H1 (cell line): Measurements from ENCODE around the gene TNIK.

Source experiments
- BCL11A ChIP-seq, 2 experiments: IDR thresholded peaks; one replicate each; pipeline ENCODE4 v1.6.1; 2011; ENCODE audit warnings: low read depth in 2 of 2, low read length in 2 of 2, mild to moderate bottlenecking in 2 of 2
- EZH2 ChIP-seq: fragments of 200-600 bp; sonication (generic); IDR thresholded peaks from 2 replicates; pipeline ENCODE4 v1.7.1; 2012; ENCODE audit warnings: low read depth, mild to moderate bottlenecking, moderate library complexity, low read length, inconsistent platforms; ENCODE audit not compliant: severe bottlenecking
- FOSL1 ChIP-seq: IDR thresholded peaks from 2 replicates; pipeline ENCODE4 v1.6.1; 2011; ENCODE audit warnings: mild to moderate bottlenecking, low read depth, low read length, moderate library complexity; ENCODE audit not compliant: insufficient read depth
- JUN ChIP-seq: IDR thresholded peaks from 2 replicates; pipeline ENCODE4 v1.6.1; 2011; ENCODE audit warnings: low read depth, mild to moderate bottlenecking, improper control_type of control experiment, low read length
- PHF8 ChIP-seq: fragments of 200-600 bp; sonication (generic); conservative IDR thresholded peaks from 2 replicates; pipeline ENCODE4 v1.7.1; 2012; ENCODE audit warnings: low read depth, mild to moderate bottlenecking, inconsistent platforms, low read length, moderate library complexity
- POLR2A ChIP-seq, 2 experiments: IDR thresholded peaks; 1 replicate in 1 of 2; 2 replicates in 1 of 2; pipeline ENCODE4 v1.6.1; 2011; ENCODE audit warnings: low read depth in 2 of 2, low read length in 2 of 2, mild to moderate bottlenecking in 2 of 2; ENCODE audit errors: control extremely low read depth in 1 of 2
- RAD21 ChIP-seq, 2 experiments: IDR thresholded peaks in 1 of 2; conservative IDR thresholded peaks in 1 of 2; 2 replicates each; pipeline ENCODE4 v1.6.1; 2011; ENCODE audit warnings: low read depth in 2 of 2, low read length in 2 of 2, improper control_type of control experiment in 1 of 2, inconsistent platforms in 1 of 2, mild to moderate bottlenecking in 1 of 2, moderate library complexity in 1 of 2
- SIN3A ChIP-seq, 2 experiments: IDR thresholded peaks in 1 of 2; conservative IDR thresholded peaks in 1 of 2; 2 replicates each; pipeline ENCODE4 v1.6.1; 2011 to 2012; ENCODE audit warnings: low read length in 2 of 2, improper control_type of control experiment in 1 of 2, low read depth in 1 of 2, mild to moderate bottlenecking in 1 of 2
- SIRT6 ChIP-seq: IDR thresholded peaks from one replicate; pipeline ENCODE4 v1.7.1; 2012; ENCODE audit warnings: low read length, inconsistent platforms
- ZNF274 ChIP-seq: IDR thresholded peaks from 2 replicates; pipeline ENCODE4 v1.7.0; 2012; ENCODE audit warnings: low read length, borderline replicate concordance; ENCODE audit errors: extremely low read depth
- TF ChIP-seq, protein P1 (sequence below), 3 experiments: IDR thresholded peaks; 1 replicate in 2 of 3; 2 replicates in 1 of 3; pipeline versions ENCODE4 v1.5.1 to v1.6.1; 2011; ENCODE audit warnings: low read length in 3 of 3, mild to moderate bottlenecking in 3 of 3, inconsistent platforms in 2 of 3, low read depth in 1 of 3, moderate library complexity in 1 of 3; ENCODE audit not compliant: insufficient read depth in 1 of 3; ENCODE audit errors: control extremely low read depth in 1 of 3
- TF ChIP-seq, protein P2 (sequence below): fragments of 300-600 bp; sonication (generic); IDR thresholded peaks from 2 replicates; pipeline ENCODE4 v1.7.1; 2012; ENCODE audit warnings: low read length, moderate library complexity, mild to moderate bottlenecking, inconsistent platforms; ENCODE audit not compliant: insufficient replicate concordance
- TF ChIP-seq, protein P3 (sequence below): IDR thresholded peaks from 2 replicates; pipeline ENCODE4 v1.6.1; 2011; ENCODE audit warnings: low read depth, mild to moderate bottlenecking, low read length; ENCODE audit not compliant: insufficient read depth
- TF ChIP-seq, protein P4 (sequence below): IDR thresholded peaks from 2 replicates; pipeline ENCODE4 v1.6.1; 2012; ENCODE audit warnings: inconsistent platforms

DNA sequence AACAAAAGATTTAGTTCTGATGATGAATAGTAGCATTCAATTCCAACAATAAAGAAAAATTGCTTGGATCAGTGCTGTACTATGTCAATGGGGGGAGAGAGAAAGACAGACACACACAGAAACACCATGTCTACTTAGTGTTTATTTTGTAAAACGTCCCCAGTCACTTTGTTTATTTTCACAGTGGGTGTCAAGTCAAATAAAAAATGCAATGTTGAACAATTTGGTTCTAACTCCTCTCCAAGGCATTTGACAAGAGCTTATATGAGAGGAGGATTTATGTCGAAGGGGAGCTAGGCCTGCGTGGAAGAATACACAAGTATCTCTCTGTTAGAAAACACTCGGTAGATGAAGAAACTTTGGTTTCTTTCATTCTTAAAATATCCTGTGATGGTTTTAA, 232.0 kb downstream of the TNIK start:
- TF ChIP-seq, protein P1, sequence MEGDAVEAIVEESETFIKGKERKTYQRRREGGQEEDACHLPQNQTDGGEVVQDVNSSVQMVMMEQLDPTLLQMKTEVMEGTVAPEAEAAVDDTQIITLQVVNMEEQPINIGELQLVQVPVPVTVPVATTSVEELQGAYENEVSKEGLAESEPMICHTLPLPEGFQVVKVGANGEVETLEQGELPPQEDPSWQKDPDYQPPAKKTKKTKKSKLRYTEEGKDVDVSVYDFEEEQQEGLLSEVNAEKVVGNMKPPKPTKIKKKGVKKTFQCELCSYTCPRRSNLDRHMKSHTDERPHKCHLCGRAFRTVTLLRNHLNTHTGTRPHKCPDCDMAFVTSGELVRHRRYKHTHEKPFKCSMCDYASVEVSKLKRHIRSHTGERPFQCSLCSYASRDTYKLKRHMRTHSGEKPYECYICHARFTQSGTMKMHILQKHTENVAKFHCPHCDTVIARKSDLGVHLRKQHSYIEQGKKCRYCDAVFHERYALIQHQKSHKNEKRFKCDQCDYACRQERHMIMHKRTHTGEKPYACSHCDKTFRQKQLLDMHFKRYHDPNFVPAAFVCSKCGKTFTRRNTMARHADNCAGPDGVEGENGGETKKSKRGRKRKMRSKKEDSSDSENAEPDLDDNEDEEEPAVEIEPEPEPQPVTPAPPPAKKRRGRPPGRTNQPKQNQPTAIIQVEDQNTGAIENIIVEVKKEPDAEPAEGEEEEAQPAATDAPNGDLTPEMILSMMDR (IDR thresholded peaks at IDR 0.05; ENCODE audit: control extremely low read depth in 1 of 3, insufficient read depth in 1 of 3, low read depth in 1 of 3, low read length in 3 of 3), result no peak
- TF ChIP-seq FOSL1 (no peak), POLR2A (IDR thresholded peaks at IDR 0.05; ENCODE audit: control extremely low read depth in 1 of 2, low read depth in 2 of 2, low read length in 2 of 2) (no peak), ZNF274 (no peak), BCL11A (IDR thresholded peaks at IDR 0.05; ENCODE audit: low read depth in 2 of 2, low read length in 2 of 2) (no peak), JUN (no peak), RAD21 (IDR thresholded peaks at IDR 0.05 in 1 of 2, conservative IDR thresholded peaks at IDR 0.05 in 1 of 2; ENCODE audit: low read depth in 2 of 2, low read length in 2 of 2) (no peak), SIN3A (conservative IDR thresholded peaks at IDR 0.05 in 1 of 2, IDR thresholded peaks at IDR 0.05 in 1 of 2; ENCODE audit: low read depth in 1 of 2, low read length in 2 of 2) (no peak), PHF8 (no peak), EZH2 (no peak), SIRT6 (no peak)
- TF ChIP-seq, protein P2, sequence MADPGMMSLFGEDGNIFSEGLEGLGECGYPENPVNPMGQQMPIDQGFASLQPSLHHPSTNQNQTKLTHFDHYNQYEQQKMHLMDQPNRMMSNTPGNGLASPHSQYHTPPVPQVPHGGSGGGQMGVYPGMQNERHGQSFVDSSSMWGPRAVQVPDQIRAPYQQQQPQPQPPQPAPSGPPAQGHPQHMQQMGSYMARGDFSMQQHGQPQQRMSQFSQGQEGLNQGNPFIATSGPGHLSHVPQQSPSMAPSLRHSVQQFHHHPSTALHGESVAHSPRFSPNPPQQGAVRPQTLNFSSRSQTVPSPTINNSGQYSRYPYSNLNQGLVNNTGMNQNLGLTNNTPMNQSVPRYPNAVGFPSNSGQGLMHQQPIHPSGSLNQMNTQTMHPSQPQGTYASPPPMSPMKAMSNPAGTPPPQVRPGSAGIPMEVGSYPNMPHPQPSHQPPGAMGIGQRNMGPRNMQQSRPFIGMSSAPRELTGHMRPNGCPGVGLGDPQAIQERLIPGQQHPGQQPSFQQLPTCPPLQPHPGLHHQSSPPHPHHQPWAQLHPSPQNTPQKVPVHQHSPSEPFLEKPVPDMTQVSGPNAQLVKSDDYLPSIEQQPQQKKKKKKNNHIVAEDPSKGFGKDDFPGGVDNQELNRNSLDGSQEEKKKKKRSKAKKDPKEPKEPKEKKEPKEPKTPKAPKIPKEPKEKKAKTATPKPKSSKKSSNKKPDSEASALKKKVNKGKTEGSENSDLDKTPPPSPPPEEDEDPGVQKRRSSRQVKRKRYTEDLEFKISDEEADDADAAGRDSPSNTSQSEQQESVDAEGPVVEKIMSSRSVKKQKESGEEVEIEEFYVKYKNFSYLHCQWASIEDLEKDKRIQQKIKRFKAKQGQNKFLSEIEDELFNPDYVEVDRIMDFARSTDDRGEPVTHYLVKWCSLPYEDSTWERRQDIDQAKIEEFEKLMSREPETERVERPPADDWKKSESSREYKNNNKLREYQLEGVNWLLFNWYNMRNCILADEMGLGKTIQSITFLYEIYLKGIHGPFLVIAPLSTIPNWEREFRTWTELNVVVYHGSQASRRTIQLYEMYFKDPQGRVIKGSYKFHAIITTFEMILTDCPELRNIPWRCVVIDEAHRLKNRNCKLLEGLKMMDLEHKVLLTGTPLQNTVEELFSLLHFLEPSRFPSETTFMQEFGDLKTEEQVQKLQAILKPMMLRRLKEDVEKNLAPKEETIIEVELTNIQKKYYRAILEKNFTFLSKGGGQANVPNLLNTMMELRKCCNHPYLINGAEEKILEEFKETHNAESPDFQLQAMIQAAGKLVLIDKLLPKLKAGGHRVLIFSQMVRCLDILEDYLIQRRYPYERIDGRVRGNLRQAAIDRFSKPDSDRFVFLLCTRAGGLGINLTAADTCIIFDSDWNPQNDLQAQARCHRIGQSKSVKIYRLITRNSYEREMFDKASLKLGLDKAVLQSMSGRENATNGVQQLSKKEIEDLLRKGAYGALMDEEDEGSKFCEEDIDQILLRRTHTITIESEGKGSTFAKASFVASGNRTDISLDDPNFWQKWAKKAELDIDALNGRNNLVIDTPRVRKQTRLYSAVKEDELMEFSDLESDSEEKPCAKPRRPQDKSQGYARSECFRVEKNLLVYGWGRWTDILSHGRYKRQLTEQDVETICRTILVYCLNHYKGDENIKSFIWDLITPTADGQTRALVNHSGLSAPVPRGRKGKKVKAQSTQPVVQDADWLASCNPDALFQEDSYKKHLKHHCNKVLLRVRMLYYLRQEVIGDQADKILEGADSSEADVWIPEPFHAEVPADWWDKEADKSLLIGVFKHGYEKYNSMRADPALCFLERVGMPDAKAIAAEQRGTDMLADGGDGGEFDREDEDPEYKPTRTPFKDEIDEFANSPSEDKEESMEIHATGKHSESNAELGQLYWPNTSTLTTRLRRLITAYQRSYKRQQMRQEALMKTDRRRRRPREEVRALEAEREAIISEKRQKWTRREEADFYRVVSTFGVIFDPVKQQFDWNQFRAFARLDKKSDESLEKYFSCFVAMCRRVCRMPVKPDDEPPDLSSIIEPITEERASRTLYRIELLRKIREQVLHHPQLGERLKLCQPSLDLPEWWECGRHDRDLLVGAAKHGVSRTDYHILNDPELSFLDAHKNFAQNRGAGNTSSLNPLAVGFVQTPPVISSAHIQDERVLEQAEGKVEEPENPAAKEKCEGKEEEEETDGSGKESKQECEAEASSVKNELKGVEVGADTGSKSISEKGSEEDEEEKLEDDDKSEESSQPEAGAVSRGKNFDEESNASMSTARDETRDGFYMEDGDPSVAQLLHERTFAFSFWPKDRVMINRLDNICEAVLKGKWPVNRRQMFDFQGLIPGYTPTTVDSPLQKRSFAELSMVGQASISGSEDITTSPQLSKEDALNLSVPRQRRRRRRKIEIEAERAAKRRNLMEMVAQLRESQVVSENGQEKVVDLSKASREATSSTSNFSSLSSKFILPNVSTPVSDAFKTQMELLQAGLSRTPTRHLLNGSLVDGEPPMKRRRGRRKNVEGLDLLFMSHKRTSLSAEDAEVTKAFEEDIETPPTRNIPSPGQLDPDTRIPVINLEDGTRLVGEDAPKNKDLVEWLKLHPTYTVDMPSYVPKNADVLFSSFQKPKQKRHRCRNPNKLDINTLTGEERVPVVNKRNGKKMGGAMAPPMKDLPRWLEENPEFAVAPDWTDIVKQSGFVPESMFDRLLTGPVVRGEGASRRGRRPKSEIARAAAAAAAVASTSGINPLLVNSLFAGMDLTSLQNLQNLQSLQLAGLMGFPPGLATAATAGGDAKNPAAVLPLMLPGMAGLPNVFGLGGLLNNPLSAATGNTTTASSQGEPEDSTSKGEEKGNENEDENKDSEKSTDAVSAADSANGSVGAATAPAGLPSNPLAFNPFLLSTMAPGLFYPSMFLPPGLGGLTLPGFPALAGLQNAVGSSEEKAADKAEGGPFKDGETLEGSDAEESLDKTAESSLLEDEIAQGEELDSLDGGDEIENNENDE, result no peak
- TF ChIP-seq, protein P3, sequence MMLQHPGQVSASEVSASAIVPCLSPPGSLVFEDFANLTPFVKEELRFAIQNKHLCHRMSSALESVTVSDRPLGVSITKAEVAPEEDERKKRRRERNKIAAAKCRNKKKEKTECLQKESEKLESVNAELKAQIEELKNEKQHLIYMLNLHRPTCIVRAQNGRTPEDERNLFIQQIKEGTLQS, result no peak
- TF ChIP-seq, protein P4, sequence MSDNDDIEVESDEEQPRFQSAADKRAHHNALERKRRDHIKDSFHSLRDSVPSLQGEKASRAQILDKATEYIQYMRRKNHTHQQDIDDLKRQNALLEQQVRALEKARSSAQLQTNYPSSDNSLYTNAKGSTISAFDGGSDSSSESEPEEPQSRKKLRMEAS, result no peak
